ENCODE measurements around the gene TNFRSF8. TPM values are rescaled to one million over a fixed set of nuclear protein-coding genes. Genes with fewer than 3 reads are reported as not detected.

The TNFRSF8 gene
- total RNA-seq, 4 donors from 2014 or later: 0.18 to 1.2 (median 0.76) TPM; not detected in 1

GRCh38 chr1:12078938-12079861 lies 16.1 kb downstream of the TNFRSF8 start:
- Histone ChIP-seq H3K27me3 (peaks cover 0 to 59% (median 0%) of the 10 kb centered on the region in 4 donors), H3K9me3 (peaks cover 0 to 10% (median 0%) of the 10 kb centered on the region in 3 donors), H3K27ac (no peak overlapping the region), H3K4me3 (peak overlapping the region in 1 of 4 donors; percentile 1), H3K4me1 (peaks cover 0 to 8% (median 4%) of the 10 kb centered on the region in 3 donors), H3K36me3 (no peaks in the 10 kb centered on the region)
- TF ChIP-seq POLR2A (IDR thresholded peaks at IDR 0.05): no peak
- TF ChIP-seq CTCF (IDR thresholded peaks at IDR 0.05): peak in 4 of 6 experiments; percentile 26 to 43 (median 27)
- intact Hi-C loops (cut with DNase I): no loop called here
- DNase-seq: peak; percentile 5
- WGBS, 2 donors: 16 to 33% methylated on average over 9 to 12 of the region's 23 CpGs

- WGBS, 2 donors: 72 to 75% methylated on average over 4 to 6 of the region's 6 CpGs
- TF ChIP-seq CTCF (IDR thresholded peaks at IDR 0.05) (no peak), POLR2A (IDR thresholded peaks at IDR 0.05) (no peak)
- intact Hi-C loops (cut with DNase I): no loop called here
Measured at GRCh38 chr1:12080156-12080555, 17.1 kb downstream of the TNFRSF8 start.

DNA sequence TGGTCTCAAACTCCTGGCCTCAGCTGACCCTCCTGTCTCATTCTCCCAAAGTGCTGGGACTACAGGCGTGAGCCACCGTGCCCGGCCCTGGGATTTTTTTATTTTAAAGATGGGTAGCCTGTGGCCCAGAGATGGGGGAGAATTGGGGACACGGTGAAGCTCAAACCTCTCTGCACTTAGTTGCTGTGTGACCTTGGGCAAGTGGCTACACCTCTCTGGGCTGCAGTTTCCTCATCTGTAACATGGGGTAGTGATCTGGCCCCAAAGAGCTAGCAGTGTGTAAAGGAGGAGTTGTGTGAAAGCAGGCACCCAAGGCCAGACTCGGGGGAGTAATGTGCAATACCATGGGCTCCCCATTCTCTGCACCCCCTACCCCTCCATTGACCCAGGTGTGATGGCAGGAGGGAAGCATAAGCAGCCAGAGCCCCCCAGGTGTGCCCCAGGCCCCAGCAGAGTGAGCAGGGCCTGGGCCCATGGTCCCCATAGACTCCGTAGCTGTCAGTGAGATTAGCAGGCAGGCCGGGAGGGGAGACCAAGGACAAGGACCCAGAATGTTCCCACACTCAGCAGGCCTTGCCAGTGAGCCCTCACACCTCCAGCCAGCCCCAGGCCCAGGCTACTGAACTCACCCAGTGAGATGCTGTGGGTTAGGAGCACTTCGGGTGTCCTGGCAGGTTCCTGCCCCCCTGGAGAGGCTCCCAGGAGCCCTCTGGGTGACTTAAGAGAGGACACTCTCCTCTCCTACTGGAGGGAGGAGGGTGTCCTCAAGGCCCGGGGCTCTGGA lies 17.9 kb downstream of the TNFRSF8 start:
- Histone ChIP-seq H3K27me3 (peaks cover 0 to 49% (median 0%) of the 10 kb centered on the region in 4 donors), H3K36me3 (no peaks in the 10 kb centered on the region), H3K4me3 (no peak overlapping the region), H3K9me3 (peaks cover 0 to 10% (median 0%) of the 10 kb centered on the region in 3 donors), H3K27ac (no peak overlapping the region), H3K4me1 (peaks cover 0 to 8% (median 4%) of the 10 kb centered on the region in 3 donors)
- TF ChIP-seq CTCF (IDR thresholded peaks at IDR 0.05) (no peak), POLR2A (IDR thresholded peaks at IDR 0.05) (no peak)
- 81 to 94% methylated on average over 3 of the region's 9 CpGs for WGBS, 2 donors
- DNase-seq: no peak
- intact Hi-C loops (cut with DNase I): no loop called here

More at GRCh38 chr1:12080156-12080555, 17.1 kb downstream of the TNFRSF8 start:
- H3K9me3 ChIP-seq: peaks cover 0 to 10% (median 0%) of the 10 kb centered on the region in 3 donors
- no peak for DNase-seq
- H3K27ac ChIP-seq: no peak overlapping the region
- no peaks in the 10 kb centered on the region for H3K36me3 ChIP-seq
- peaks cover 0 to 8% (median 4%) of the 10 kb centered on the region in 3 donors for H3K4me1 ChIP-seq
- no peak overlapping the region for H3K4me3 ChIP-seq
- H3K27me3 ChIP-seq: peaks cover 0 to 54% (median 0%) of the 10 kb centered on the region in 4 donors

DNA sequence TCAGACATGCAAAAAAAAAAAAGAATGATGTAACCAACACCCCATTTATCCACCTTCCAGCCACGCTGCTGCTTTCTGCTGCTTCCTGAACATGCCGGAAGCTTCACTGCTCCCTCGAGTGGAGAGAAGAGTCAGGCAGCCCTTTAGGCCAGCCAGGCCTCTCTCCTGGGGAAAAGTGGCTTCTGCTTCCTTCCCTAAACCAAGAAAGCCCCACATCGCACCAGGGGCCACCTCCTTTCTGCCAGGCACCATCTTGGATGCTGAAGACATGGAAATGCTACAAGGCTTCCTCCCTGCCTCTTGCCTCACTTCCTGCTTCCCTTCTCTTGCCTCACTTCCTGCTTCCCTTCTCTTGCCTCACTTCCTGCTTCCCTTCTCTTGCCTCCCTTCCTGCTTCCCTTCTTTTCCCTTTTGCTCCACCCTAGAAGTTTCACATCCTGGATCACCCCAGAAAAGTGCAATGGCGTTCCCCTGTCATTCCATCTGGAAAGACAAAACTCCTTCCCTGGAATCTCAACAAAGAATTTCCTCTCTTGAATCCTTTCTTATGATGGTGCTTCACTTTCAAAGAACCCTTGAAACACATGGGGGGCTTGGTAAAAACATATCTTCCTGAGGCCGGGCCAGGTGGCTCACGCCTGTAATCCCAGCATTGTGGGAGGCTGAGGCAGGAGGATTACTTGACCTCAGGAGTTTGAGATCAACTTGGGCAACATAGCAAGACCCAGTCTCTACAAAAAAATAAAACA lies 18.7 kb downstream of the TNFRSF8 start:
- 87 to 88% methylated on average over 5 to 7 of the region's 7 CpGs for WGBS, 2 donors

More for the DNA sequence above, 18.7 kb downstream of the TNFRSF8 start:
- intact Hi-C loops (cut with DNase I): no loop called here
- no peak overlapping the region for H3K27ac ChIP-seq
- no peak for DNase-seq
- H3K27me3 ChIP-seq: peaks cover 0 to 44% (median 0%) of the 10 kb centered on the region in 4 donors
- H3K9me3 ChIP-seq: peaks cover 0 to 10% (median 0%) of the 10 kb centered on the region in 3 donors
- H3K4me1 ChIP-seq: peaks cover 0 to 8% (median 4%) of the 10 kb centered on the region in 3 donors
- H3K36me3 ChIP-seq: no peaks in the 10 kb centered on the region
- H3K4me3 ChIP-seq: no peak overlapping the region
- TF ChIP-seq POLR2A (IDR thresholded peaks at IDR 0.05) (no peak), CTCF (IDR thresholded peaks at IDR 0.05) (no peak)

All from esophagus squamous epithelium (tissue), 5 donors.